KMS-11 (cell line): ENCODE data around the gene HSD3B2.

Source experiments
- H2AFZ ChIP-seq: fragments of 200-600 bp; sonication (generic); 2 replicates; pipeline ENCODE4 v1.6.1; 2016; ENCODE audit warnings: antibody characterized with exemption, mixed run types, low read depth
- H3K27ac ChIP-seq: fragments of 200-600 bp; sonication (generic); 2 replicates; pipeline ENCODE4 v1.6.1; 2016; ENCODE audit warnings: mild to moderate bottlenecking, mixed run types
- H3K27me3 ChIP-seq: fragments of 200-600 bp; sonication (generic); 2 replicates; pipeline ENCODE4 v1.6.1; 2017; ENCODE audit warnings: mild to moderate bottlenecking, low read depth, mixed run types, moderate library complexity; ENCODE audit not compliant: insufficient read depth
- H3K36me3 ChIP-seq: fragments of 200-600 bp; sonication (generic); 2 replicates; pipeline ENCODE4 v1.6.1; 2017; ENCODE audit warnings: mild to moderate bottlenecking, mixed run types; ENCODE audit not compliant: insufficient read depth
- H3K4me1 ChIP-seq: fragments of 200-600 bp; sonication (generic); 2 replicates; pipeline ENCODE4 v1.6.1; 2016; ENCODE audit warnings: mild to moderate bottlenecking, low read depth, mixed run types; ENCODE audit not compliant: poor library complexity, severe bottlenecking
- H3K4me2 ChIP-seq: fragments of 200-600 bp; sonication (generic); 2 replicates; pipeline ENCODE4 v1.7.0; 2016; ENCODE audit warnings: mild to moderate bottlenecking, mixed run types
- H3K4me3 ChIP-seq: fragments of 200-600 bp; sonication (generic); IDR thresholded peaks from 2 replicates; pipeline ENCODE4 v1.6.1; 2017; ENCODE audit warnings: low read depth, low read length, mixed read lengths; ENCODE audit not compliant: insufficient read depth
- H3K79me2 ChIP-seq: fragments of 200-600 bp; sonication (generic); 2 replicates; pipeline ENCODE4 v1.6.1; 2016; ENCODE audit warnings: low read depth, mixed run types; ENCODE audit not compliant: insufficient read depth
- H3K9ac ChIP-seq: fragments of 200-600 bp; sonication (generic); 2 replicates; pipeline ENCODE4 v1.6.1; 2016; ENCODE audit warnings: mild to moderate bottlenecking, mixed run types
- H4K20me1 ChIP-seq: fragments of 200-600 bp; sonication (generic); 2 replicates; pipeline ENCODE4 v1.6.1; 2016; ENCODE audit warnings: mild to moderate bottlenecking, mixed run types; ENCODE audit not compliant: insufficient read depth
- CTCF ChIP-seq: fragments of 200-600 bp; sonication (generic); conservative IDR thresholded peaks from 2 replicates; pipeline ENCODE4 v1.6.1; 2017; ENCODE audit warnings: low read depth, mild to moderate bottlenecking, antibody characterized with exemption, low read length, moderate library complexity, mixed read lengths

Gene HSD3B2

GRCh38 chr1:119380304-119380703 lies 34.6 kb upstream of the HSD3B2 start:
- Histone ChIP-seq H3K27me3 (no peaks in the 10 kb centered on the region), H3K4me2 (no peak overlapping the region), H3K79me2 (no peaks in the 10 kb centered on the region), H3K36me3 (no peaks in the 10 kb centered on the region), H3K4me3 (no peak overlapping the region), H3K27ac (no peak overlapping the region), H3K9ac (no peak overlapping the region), H4K20me1 (no peaks in the 10 kb centered on the region), H2AFZ (no peak overlapping the region), H3K4me1 (no peaks in the 10 kb centered on the region)
- no peak for TF ChIP-seq CTCF

- Histone ChIP-seq H3K4me1 (no peaks in the 10 kb centered on the region), H3K4me3 (no peak overlapping the region), H3K27me3 (no peaks in the 10 kb centered on the region), H4K20me1 (no peaks in the 10 kb centered on the region), H3K4me2 (no peak overlapping the region), H2AFZ (no peak overlapping the region), H3K9ac (no peak overlapping the region), H3K79me2 (no peaks in the 10 kb centered on the region), H3K27ac (no peak overlapping the region), H3K36me3 (no peaks in the 10 kb centered on the region)
- TF ChIP-seq CTCF: no peak
Observed at GRCh38 chr1:119380983-119381662, 33.8 kb upstream of the HSD3B2 start.

- H3K36me3 ChIP-seq: no peaks in the 10 kb centered on the region
- no peak overlapping the region for H3K4me2 ChIP-seq
- H3K79me2 ChIP-seq: no peaks in the 10 kb centered on the region
- no peak overlapping the region for H2AFZ ChIP-seq
- no peak overlapping the region for H3K9ac ChIP-seq
- H4K20me1 ChIP-seq: no peaks in the 10 kb centered on the region
- H3K4me3 ChIP-seq: no peak overlapping the region
- TF ChIP-seq CTCF: no peak
- no peaks in the 10 kb centered on the region for H3K4me1 ChIP-seq
- H3K27me3 ChIP-seq: no peaks in the 10 kb centered on the region
- H3K27ac ChIP-seq: no peak overlapping the region
Observed at GRCh38 chr1:119384591-119384990, 30.4 kb upstream of the HSD3B2 start.

GRCh38 chr1:119385650-119386049 lies 29.3 kb upstream of the HSD3B2 start:
- Histone ChIP-seq H3K27me3 (no peaks in the 10 kb centered on the region), H3K4me3 (no peak overlapping the region), H3K4me2 (no peak overlapping the region), H3K9ac (no peak overlapping the region), H3K4me1 (no peaks in the 10 kb centered on the region), H3K79me2 (no peaks in the 10 kb centered on the region), H3K27ac (no peak overlapping the region), H3K36me3 (no peaks in the 10 kb centered on the region), H2AFZ (no peak overlapping the region), H4K20me1 (no peaks in the 10 kb centered on the region)
- no peak for TF ChIP-seq CTCF
